IMR-90 (cell line): ENCODE data around the gene IL10. TPM values are rescaled to one million over a fixed set of nuclear protein-coding genes. Genes with fewer than 3 reads are reported as not detected.

Experiments used
- ATAC-seq: fragments of 200-7000 bp; cut with Tn5 transposase; 2 replicates; pipeline ENCODE4 v1.9.1; 2020; ENCODE audit warnings: low read depth, mild to moderate bottlenecking, moderate library complexity
- BruUV-seq: library from RNA; stranded (reverse); fragments of 400-500 nt; replicated peaks from 2 replicates; lab custom pipeline; 2021; lab: Mats Ljungman, UMichigan
- CTCF ChIA-PET: fragments of 300-600 bp; formaldehyde crosslinking; extraction: SDS; loops from one replicate; lab custom pipeline; 2021; ENCODE audit warnings: antibody characterized with exemption; lab: Yijun Ruan, JAX
- POLR2A ChIA-PET: fragments of 300-600 bp; sonication (Branson Sonifier 250); formaldehyde crosslinking; loops from one replicate; lab custom pipeline; 2022; ENCODE audit warnings: antibody characterized with exemption; ENCODE audit not compliant: unreplicated experiment; lab: Charles Lee
- DNase-seq: peaks from one replicate; pipeline ENCODE4 v3.0.0; 2013
- H2AFZ ChIP-seq: replicated peaks from 2 replicates; pipeline ENCODE3; 2013; ENCODE audit warnings: low read length, mild to moderate bottlenecking; ENCODE audit not compliant: poor library complexity
- H2AK5ac ChIP-seq: 2 replicates; pipeline ENCODE4 v1.6.1; 2013; ENCODE audit warnings: low read depth, low read length, inconsistent platforms
- H2AK9ac ChIP-seq: replicated peaks from 2 replicates; pipeline ENCODE3; 2013; ENCODE audit warnings: mild to moderate bottlenecking, low read depth, low read length, moderate library complexity; ENCODE audit not compliant: poor library complexity
- H2BK120ac ChIP-seq: 2 replicates; pipeline ENCODE4 v1.6.1; 2013; ENCODE audit warnings: low read depth, low read length, inconsistent platforms
- H2BK15ac ChIP-seq: 3 replicates; pipeline ENCODE4 v1.6.1; 2013; ENCODE audit warnings: low read depth, low read length, inconsistent platforms
- H2BK20ac ChIP-seq: 2 replicates; pipeline ENCODE4 v1.6.1; 2013; ENCODE audit warnings: low read depth, mild to moderate bottlenecking, inconsistent platforms, low read length, moderate library complexity
- H2BK5ac ChIP-seq: 2 replicates; pipeline ENCODE4 v1.6.1; 2013; ENCODE audit warnings: mild to moderate bottlenecking, low read depth, low read length, inconsistent platforms; ENCODE audit not compliant: poor library complexity, severe bottlenecking
- H3K14ac ChIP-seq: replicated peaks from 2 replicates; pipeline ENCODE4 v1.6.1; 2013; ENCODE audit warnings: low read depth, low read length, inconsistent platforms
- H3K18ac ChIP-seq: 2 replicates; pipeline ENCODE4 v1.6.1; 2013; ENCODE audit warnings: low read depth, low read length, control low read depth
- H3K23ac ChIP-seq: 2 replicates; pipeline ENCODE4 v1.6.1; 2013; ENCODE audit warnings: low read depth, low read length, inconsistent platforms
- H3K27ac ChIP-seq: 2 replicates; pipeline ENCODE4 v1.5.1; 2013; ENCODE audit warnings: mild to moderate bottlenecking, control low read depth, low read length; ENCODE audit not compliant: insufficient read depth
- H3K27me3 ChIP-seq: 2 replicates; pipeline ENCODE4 v1.6.1; 2013; ENCODE audit warnings: low read length; ENCODE audit not compliant: control insufficient read depth, insufficient read depth
- H3K36me3 ChIP-seq: 2 replicates; pipeline ENCODE4 v1.6.1; 2013; ENCODE audit warnings: low read length, mixed read lengths; ENCODE audit not compliant: control insufficient read depth, insufficient read depth
- H3K4ac ChIP-seq: 2 replicates; pipeline ENCODE4 v1.6.1; 2013; ENCODE audit warnings: low read depth, low read length, inconsistent platforms
- H3K4me1 ChIP-seq: 2 replicates; pipeline ENCODE4 v1.6.1; 2013; ENCODE audit warnings: low read length, mixed read lengths; ENCODE audit not compliant: control insufficient read depth, insufficient read depth
- H3K4me2 ChIP-seq: 2 replicates; pipeline ENCODE4 v1.6.1; 2013; ENCODE audit warnings: low read depth, mild to moderate bottlenecking, control low read depth, low read length, moderate library complexity
- H3K4me3 ChIP-seq: 2 replicates; pipeline ENCODE4 v1.5.1; 2013; ENCODE audit warnings: low read depth, mild to moderate bottlenecking, control low read depth, low read length, moderate library complexity; ENCODE audit not compliant: insufficient read depth
- H3K56ac ChIP-seq: 2 replicates; pipeline ENCODE4 v1.6.1; 2013; ENCODE audit warnings: low read length, inconsistent platforms; ENCODE audit not compliant: insufficient read depth; ENCODE audit errors: extremely low read depth
- H3K79me1 ChIP-seq, 2 experiments: 2 replicates each; pipeline ENCODE4 v1.6.1; 2013; ENCODE audit warnings: low read length in 2 of 2, inconsistent platforms in 1 of 2, low read depth in 1 of 2
- H3K9ac ChIP-seq: 2 replicates; pipeline ENCODE4 v1.6.1; 2013; ENCODE audit warnings: low read depth, low read length, control low read depth
- H3K9me1 ChIP-seq: 2 replicates; pipeline ENCODE4 v1.6.1; 2013; ENCODE audit warnings: low read length, inconsistent platforms; ENCODE audit not compliant: insufficient read depth
- H3K9me3 ChIP-seq: 2 replicates; pipeline ENCODE4 v1.6.1; 2013; ENCODE audit warnings: low read length; ENCODE audit not compliant: control insufficient read depth, insufficient read depth
- H4K20me1 ChIP-seq: 2 replicates; pipeline ENCODE4 v1.6.1; 2013; ENCODE audit warnings: low read length, inconsistent platforms; ENCODE audit not compliant: insufficient read depth
- H4K5ac ChIP-seq: 2 replicates; pipeline ENCODE4 v1.6.1; 2013; ENCODE audit warnings: mild to moderate bottlenecking, low read depth, low read length, control low read depth
- H4K8ac ChIP-seq, 2 experiments: 2 replicates each; pipeline ENCODE4 v1.6.1; 2013; ENCODE audit warnings: low read depth in 2 of 2, low read length in 2 of 2, control low read depth in 1 of 2, inconsistent platforms in 1 of 2
- H4K91ac ChIP-seq: 2 replicates; pipeline ENCODE4 v1.6.1; 2013; ENCODE audit warnings: low read depth, low read length, inconsistent platforms; ENCODE audit not compliant: insufficient read depth
- BHLHE40 ChIP-seq: fragments of 150-350 bp; IDR thresholded peaks from 2 replicates; pipeline ENCODE4 v1.6.1; 2016; ENCODE audit warnings: mild to moderate bottlenecking, low read depth, low read length
- CEBPB ChIP-seq: IDR thresholded peaks from 2 replicates; pipeline ENCODE4 v1.6.1; 2012; ENCODE audit warnings: low read depth, low read length, improper control_type of control experiment
- CHD1 ChIP-seq: IDR thresholded peaks from 2 replicates; pipeline ENCODE4 v1.6.1; 2012; ENCODE audit warnings: low read depth, low read length, improper control_type of control experiment
- FOS ChIP-seq: fragments of 150-350 bp; IDR thresholded peaks from 2 replicates; pipeline ENCODE4 v1.6.1; 2016; ENCODE audit warnings: low read depth, low read length
- MAFK ChIP-seq: IDR thresholded peaks from 2 replicates; pipeline ENCODE4 v1.6.1; 2012; ENCODE audit warnings: low read depth, low read length, improper control_type of control experiment
- MAZ ChIP-seq: IDR thresholded peaks from 2 replicates; pipeline ENCODE4 v1.6.1; 2012; ENCODE audit warnings: low read depth, mild to moderate bottlenecking, low read length, improper control_type of control experiment, moderate library complexity, borderline replicate concordance
- MXI1 ChIP-seq: IDR thresholded peaks from 2 replicates; pipeline ENCODE4 v1.6.1; 2012; ENCODE audit warnings: low read depth, mild to moderate bottlenecking, low read length, moderate library complexity, borderline replicate concordance
- NFE2L2 ChIP-seq: fragments of 150-350 bp; IDR thresholded peaks from 2 replicates; pipeline ENCODE4 v1.6.1; 2016; ENCODE audit warnings: low read depth, mild to moderate bottlenecking, low read length
- POLR2A ChIP-seq: IDR thresholded peaks from 2 replicates; pipeline ENCODE4 v1.6.1; 2012; ENCODE audit warnings: mild to moderate bottlenecking, low read depth, low read length
- RAD21 ChIP-seq: IDR thresholded peaks from 2 replicates; pipeline ENCODE4 v1.6.1; 2012; ENCODE audit warnings: low read length, improper control_type of control experiment
- RCOR1 ChIP-seq: IDR thresholded peaks from 2 replicates; pipeline ENCODE4 v1.6.1; 2012; ENCODE audit warnings: mild to moderate bottlenecking, low read length, improper control_type of control experiment; ENCODE audit not compliant: insufficient replicate concordance
- RFX5 ChIP-seq: IDR thresholded peaks from 2 replicates; pipeline ENCODE4 v1.8.0; 2012; ENCODE audit warnings: low read depth, mild to moderate bottlenecking, low read length, moderate library complexity
- SMC3 ChIP-seq: fragments of 150-350 bp; IDR thresholded peaks from 2 replicates; pipeline ENCODE4 v1.6.1; 2016; ENCODE audit warnings: low read depth, mild to moderate bottlenecking, antibody characterized with exemption, low read length, moderate library complexity
- USF2 ChIP-seq: fragments of 150-350 bp; IDR thresholded peaks from 2 replicates; pipeline ENCODE4 v1.6.1; 2017; ENCODE audit warnings: mild to moderate bottlenecking, antibody characterized with exemption, low read length, low read depth
- WGBS, 2 experiments: methylation state at CpG; one replicate each; pipeline versions ENCODE4 v1.1.5 to v1.1.7; 2013; ENCODE audit warnings: missing lambda C conversion rate in 2 of 2; ENCODE audit not compliant: insufficient read length in 1 of 2; ENCODE audit errors: extremely low coverage in 2 of 2; 5-methylcytosine and 5-hydroxymethylcytosine counted together
- dilution Hi-C: fragments of 300-500 bp; cut with HindIII; formaldehyde crosslinking; loops from one replicate; pipeline ENCODE4 v1.14.3; 2018; ENCODE audit warnings: low sequenced_read_pairs; ENCODE audit not compliant: unreplicated experiment
- in situ Hi-C: fragments of 300-500 bp; cut with MboI; formaldehyde crosslinking; loops from 3 replicates; pipeline ENCODE4 v1.14.3; 2019; ENCODE audit warnings: low sequenced_read_pairs, inconsistent platforms, mixed read lengths
- intact Hi-C: fragments of 100-400 bp; cut with micrococcal nuclease; formaldehyde crosslinking; loops from 2 replicates; pipeline ENCODE4 v1.10.0; 2022
- polyA plus RNA-seq, 3 experiments: library from polyadenylated mRNA; depleted of rRNA; stranded (reverse); fragments of >200 nt; gene quantifications; 2 replicates each; pipeline ENCODE4 v1.2.3, GENCODE V29; 2012; ENCODE audit warnings: low replicate concordance in 1 of 3
- total RNA-seq: library from RNA; depleted of rRNA; stranded (reverse); fragments of >200 nt; gene quantifications from 2 replicates; pipeline ENCODE4 v1.2.3, GENCODE V29; 2012
- TF ChIP-seq, protein P1 (sequence below): conservative IDR thresholded peaks from 2 replicates; pipeline ENCODE4 v1.5.1; 2012; ENCODE audit warnings: mild to moderate bottlenecking, low read depth, low read length, improper control_type of control experiment
- TF ChIP-seq, protein P2 (sequence below): fragments of 150-350 bp; IDR thresholded peaks from 2 replicates; pipeline ENCODE4 v1.6.1; 2016; ENCODE audit warnings: low read depth, mild to moderate bottlenecking, low read length, moderate library complexity, borderline replicate concordance

IL10 gene
- total and polyA plus RNA-seq, 2 of the 4 experiments (the other 2 are of a cell fraction) = not detected

DNA sequence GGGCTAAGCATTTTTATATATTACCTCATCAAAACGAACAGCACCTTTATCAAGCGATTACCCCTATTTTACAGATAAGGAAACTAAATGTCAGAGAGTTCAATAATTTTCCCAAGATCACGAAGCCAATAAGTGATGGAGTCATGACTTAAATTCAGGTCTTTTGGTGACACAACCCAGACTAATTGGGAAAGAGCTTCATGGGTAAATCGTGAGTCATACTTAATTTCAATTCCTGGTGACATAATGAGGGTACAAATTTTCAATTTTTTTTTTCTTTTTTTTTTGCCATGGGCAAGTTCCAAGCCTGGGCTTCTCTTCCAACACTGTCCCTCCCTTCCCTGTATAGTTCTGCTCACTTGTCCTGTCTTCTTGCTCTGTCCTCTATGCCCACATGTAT, 30.1 kb upstream of the IL10 start:
- H3K9me3 ChIP-seq = no peaks in the 10 kb centered on the region
- no peak overlapping the region for H3K14ac ChIP-seq
- DNase-seq (no peak), ATAC-seq (no peak)
- peaks cover 7% of the 10 kb centered on the region; the same call in 1 of the 2 replicates for H3K9me1 ChIP-seq
- H2BK20ac ChIP-seq = no peak overlapping the region
- H3K4ac ChIP-seq = no peak overlapping the region
- no peak overlapping the region for H2AK5ac ChIP-seq
- H3K9ac ChIP-seq = no peak overlapping the region
- CTCF ChIA-PET = interaction anchor here (0.6 kb wide), 1 partner anchor 1395 kb away, joined by 3 read pairs; no protein-coding TSS in a partner anchor
- no peaks in the 10 kb centered on the region for H3K4me1 ChIP-seq
- H2AFZ ChIP-seq = no peak overlapping the region
- H2BK5ac ChIP-seq = no peak overlapping the region
- no peaks in the 10 kb centered on the region for H4K20me1 ChIP-seq
- peaks cover 5% of the 10 kb centered on the region; the same call in 1 of the 2 replicates for H3K27me3 ChIP-seq
- H3K36me3 ChIP-seq = no peaks in the 10 kb centered on the region
- in situ Hi-C loops = no loop called here
- no peak overlapping the region for H2AK9ac ChIP-seq
- no peak overlapping the region for H3K18ac ChIP-seq
- H3K79me1 ChIP-seq = no peaks in the 10 kb centered on the region
- TF ChIP-seq MXI1 = no peak
- no peak; the same call in 1 of the 2 replicates for TF ChIP-seq CEBPB
- TF ChIP-seq MAZ = no peak
- TF ChIP-seq, protein P1, sequence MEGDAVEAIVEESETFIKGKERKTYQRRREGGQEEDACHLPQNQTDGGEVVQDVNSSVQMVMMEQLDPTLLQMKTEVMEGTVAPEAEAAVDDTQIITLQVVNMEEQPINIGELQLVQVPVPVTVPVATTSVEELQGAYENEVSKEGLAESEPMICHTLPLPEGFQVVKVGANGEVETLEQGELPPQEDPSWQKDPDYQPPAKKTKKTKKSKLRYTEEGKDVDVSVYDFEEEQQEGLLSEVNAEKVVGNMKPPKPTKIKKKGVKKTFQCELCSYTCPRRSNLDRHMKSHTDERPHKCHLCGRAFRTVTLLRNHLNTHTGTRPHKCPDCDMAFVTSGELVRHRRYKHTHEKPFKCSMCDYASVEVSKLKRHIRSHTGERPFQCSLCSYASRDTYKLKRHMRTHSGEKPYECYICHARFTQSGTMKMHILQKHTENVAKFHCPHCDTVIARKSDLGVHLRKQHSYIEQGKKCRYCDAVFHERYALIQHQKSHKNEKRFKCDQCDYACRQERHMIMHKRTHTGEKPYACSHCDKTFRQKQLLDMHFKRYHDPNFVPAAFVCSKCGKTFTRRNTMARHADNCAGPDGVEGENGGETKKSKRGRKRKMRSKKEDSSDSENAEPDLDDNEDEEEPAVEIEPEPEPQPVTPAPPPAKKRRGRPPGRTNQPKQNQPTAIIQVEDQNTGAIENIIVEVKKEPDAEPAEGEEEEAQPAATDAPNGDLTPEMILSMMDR = no peak
- no peak for TF ChIP-seq SMC3
- no peak for TF ChIP-seq BHLHE40
- no peak for TF ChIP-seq MAFK
- TF ChIP-seq, protein P2, sequence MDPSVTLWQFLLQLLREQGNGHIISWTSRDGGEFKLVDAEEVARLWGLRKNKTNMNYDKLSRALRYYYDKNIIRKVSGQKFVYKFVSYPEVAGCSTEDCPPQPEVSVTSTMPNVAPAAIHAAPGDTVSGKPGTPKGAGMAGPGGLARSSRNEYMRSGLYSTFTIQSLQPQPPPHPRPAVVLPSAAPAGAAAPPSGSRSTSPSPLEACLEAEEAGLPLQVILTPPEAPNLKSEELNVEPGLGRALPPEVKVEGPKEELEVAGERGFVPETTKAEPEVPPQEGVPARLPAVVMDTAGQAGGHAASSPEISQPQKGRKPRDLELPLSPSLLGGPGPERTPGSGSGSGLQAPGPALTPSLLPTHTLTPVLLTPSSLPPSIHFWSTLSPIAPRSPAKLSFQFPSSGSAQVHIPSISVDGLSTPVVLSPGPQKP = no peak
- TF ChIP-seq FOS = no peak
- TF ChIP-seq USF2 = no peak
- TF ChIP-seq NFE2L2 = no peak
- no peak for TF ChIP-seq RCOR1
- TF ChIP-seq POLR2A = no peak
- no peak for TF ChIP-seq RAD21
- no peak for TF ChIP-seq CHD1
- no peak for TF ChIP-seq RFX5
- no peak overlapping the region for H2BK120ac ChIP-seq
- H2BK15ac ChIP-seq = no peak overlapping the region
- no peak overlapping the region for H3K27ac ChIP-seq
- H4K5ac ChIP-seq = no peak overlapping the region
- H3K23ac ChIP-seq = no peak overlapping the region
- POLR2A ChIA-PET = no interaction called here
- no CpG with 5 or more reads among the region's 4 CpGs for WGBS, 2 experiments
- intact Hi-C loops = no loop called here
- H3K4me3 ChIP-seq = no peak overlapping the region
- H3K4me2 ChIP-seq = no peak overlapping the region
- dilution Hi-C loops = no loop called here
- no TSS peak for BruUV-seq
- H4K91ac ChIP-seq = no peak overlapping the region
- H3K56ac ChIP-seq = no peak overlapping the region
- H4K8ac ChIP-seq = no peak overlapping the region
